ENCODE data around the gene DMRTC2. TPM values are rescaled to one million over a fixed set of nuclear protein-coding genes. Genes with fewer than 3 reads are reported as not detected.

DMRTC2 gene
- total and polyA plus RNA-seq, 2 donors (not counting 1 experiment from before 2014, with no cell fraction given) = not detected

DNA sequence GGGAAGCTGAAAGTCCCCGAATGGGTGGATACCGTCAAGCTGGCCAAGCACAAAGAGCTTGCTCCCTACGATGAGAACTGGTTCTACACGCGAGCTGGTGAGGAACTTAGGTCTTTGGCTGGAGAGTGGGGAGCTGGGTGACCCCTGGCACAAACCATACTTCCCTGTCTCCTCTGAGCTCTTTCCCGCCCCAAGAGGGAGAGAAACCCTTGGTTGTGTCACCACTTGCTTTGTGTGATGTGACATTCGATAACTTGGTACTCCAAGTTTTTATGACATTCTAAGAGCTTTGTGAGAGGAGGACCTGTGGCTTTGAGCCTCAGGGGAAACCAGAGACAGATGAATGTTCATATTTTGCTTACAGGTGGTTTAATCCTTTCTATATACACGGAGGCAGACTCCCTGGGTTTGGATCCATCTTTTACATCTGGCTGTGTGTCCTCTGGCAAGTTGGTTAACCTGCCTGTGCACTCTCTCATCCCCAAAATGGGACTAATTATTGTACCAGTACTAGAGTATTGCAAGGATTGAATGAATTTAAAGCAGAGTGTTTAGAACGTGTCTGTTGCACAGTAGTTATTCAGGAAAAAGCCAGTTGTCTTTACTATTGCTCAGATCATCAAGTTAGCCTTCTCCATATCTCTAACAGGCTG is 16.4 kb downstream of the DMRTC2 start:
- H3K9me3 Mint-ChIP-seq (ENCODE audit: insufficient read depth) = no peaks in the 10 kb centered on the region
- Histone ChIP-seq H3K4me1 (ENCODE audit: control insufficient read depth in 2 of 2, insufficient read depth in 2 of 2, low read length in 2 of 2) (peaks cover 42 to 57% of the 10 kb centered on the region in 2 donors), H3K9ac (ENCODE audit: low read length) (peak overlapping the region; percentile 93), H2AFZ (ENCODE audit: insufficient read depth, low read depth, low read length, poor library complexity, severe bottlenecking) (peak overlapping the region; percentile 81), H4K20me1 (ENCODE audit: control insufficient read depth, insufficient read depth, low read length, poor library complexity, severe bottlenecking) (peaks cover 56% of the 10 kb centered on the region), H3K4me3 (ENCODE audit: control extremely low read depth in 1 of 5, extremely low read depth in 1 of 5, insufficient read depth in 1 of 5, low read depth in 2 of 5, low read length in 4 of 5) (peak overlapping the region; percentile 34 to 96 (median 75)), H3K79me2 (ENCODE audit: control insufficient read depth, insufficient read depth, low read length) (peaks cover 60% of the 10 kb centered on the region), H3K9me3 (ENCODE audit: control extremely low read depth in 1 of 3, control insufficient read depth in 2 of 3, insufficient read depth in 1 of 3, low read length in 2 of 3) (no peaks in the 10 kb centered on the region), H3K27ac (ENCODE audit: low read length in 2 of 2) (peak overlapping the region; percentile 58 to 94), H3K36me3 (replicated peaks in 1 of 2; ENCODE audit: control extremely low read depth in 1 of 2, control insufficient read depth in 1 of 2, extremely low read depth in 1 of 2, insufficient read depth in 2 of 2, low read length in 1 of 2) (peaks cover 2 to 52% of the 10 kb centered on the region in 2 experiments), H3K4me2 (replicated peaks; ENCODE audit: low read depth, low read length, poor library complexity, severe bottlenecking) (peak overlapping the region; percentile 94), H3K27me3 (replicated peaks in 1 of 4; ENCODE audit: control extremely low read depth in 1 of 4, control insufficient read depth in 3 of 4, insufficient read depth in 4 of 4, low read length in 3 of 4) (no peaks in the 10 kb centered on the region)
- POLR2A ChIA-PET = interaction anchor here (1.2 to 2.8 kb wide), 5 partner anchors 10 to 97 kb away, joined by 6 to 57 read pairs (median 13); partner anchors contain the start of genes ARHGEF1, CD79A and RABAC1
- H3K27ac Mint-ChIP-seq = peak overlapping the region; percentile 91
- no peak for ATAC-seq (ENCODE audit: low read depth)
- WGBS (ENCODE audit: insufficient coverage) = 57% methylated on average over 3 of the region's 9 CpGs
- peaks cover 52% of the 10 kb centered on the region for H3K4me1 Mint-ChIP-seq
- H3K4me3 Mint-ChIP-seq = peak overlapping the region; percentile 92
- CTCF ChIA-PET = interaction anchor here (0.6 to 5.9 kb wide), 11 partner anchors 13 to 330 kb away, joined by 3 to 83 read pairs (median 12); partner anchors contain the start of genes ARHGEF1, CD79A and RABAC1
- TF ChIP-seq EZH2 (IDR thresholded peaks at IDR 0.05; ENCODE audit: borderline replicate concordance, insufficient read depth, low read depth, low read length, poor library complexity, severe bottlenecking) = no peak
- TF ChIP-seq, protein P1, sequence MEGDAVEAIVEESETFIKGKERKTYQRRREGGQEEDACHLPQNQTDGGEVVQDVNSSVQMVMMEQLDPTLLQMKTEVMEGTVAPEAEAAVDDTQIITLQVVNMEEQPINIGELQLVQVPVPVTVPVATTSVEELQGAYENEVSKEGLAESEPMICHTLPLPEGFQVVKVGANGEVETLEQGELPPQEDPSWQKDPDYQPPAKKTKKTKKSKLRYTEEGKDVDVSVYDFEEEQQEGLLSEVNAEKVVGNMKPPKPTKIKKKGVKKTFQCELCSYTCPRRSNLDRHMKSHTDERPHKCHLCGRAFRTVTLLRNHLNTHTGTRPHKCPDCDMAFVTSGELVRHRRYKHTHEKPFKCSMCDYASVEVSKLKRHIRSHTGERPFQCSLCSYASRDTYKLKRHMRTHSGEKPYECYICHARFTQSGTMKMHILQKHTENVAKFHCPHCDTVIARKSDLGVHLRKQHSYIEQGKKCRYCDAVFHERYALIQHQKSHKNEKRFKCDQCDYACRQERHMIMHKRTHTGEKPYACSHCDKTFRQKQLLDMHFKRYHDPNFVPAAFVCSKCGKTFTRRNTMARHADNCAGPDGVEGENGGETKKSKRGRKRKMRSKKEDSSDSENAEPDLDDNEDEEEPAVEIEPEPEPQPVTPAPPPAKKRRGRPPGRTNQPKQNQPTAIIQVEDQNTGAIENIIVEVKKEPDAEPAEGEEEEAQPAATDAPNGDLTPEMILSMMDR (IDR thresholded peaks at IDR 0.05) = no peak
- no peak for DNase-seq
- no peaks in the 10 kb centered on the region for H3K27me3 Mint-ChIP-seq
- intact Hi-C loops (cut with micrococcal nuclease) = no loop called here

DNA sequence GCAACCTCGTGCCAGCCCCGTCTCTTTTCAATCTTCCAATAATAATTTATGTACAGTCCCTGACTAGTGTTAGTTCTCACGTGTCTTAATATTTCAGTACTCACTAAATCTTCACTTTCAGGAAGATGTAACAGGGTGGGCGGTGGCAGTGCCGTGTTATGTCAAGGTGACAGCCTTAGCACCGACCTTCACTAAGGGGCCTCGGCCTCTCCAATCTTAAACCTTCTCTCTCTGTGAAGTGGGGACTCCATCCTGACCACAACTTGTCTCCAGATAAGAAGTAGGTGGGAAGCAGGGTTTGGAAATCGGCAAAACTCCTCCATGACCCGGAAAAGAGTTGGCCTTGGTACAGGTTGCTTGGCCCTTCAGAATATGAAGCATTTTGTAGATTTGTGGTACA is 17.0 kb downstream of the DMRTC2 start:
- ChIA-PET CTCF (interaction anchor here (0.8 to 17.0 kb wide), 7 partner anchors 12 to 97 kb away, joined by 3 to 331 read pairs (median 35); partner anchors contain the start of genes CD79A and RABAC1), POLR2A (interaction anchor here (1.4 to 2.8 kb wide), 3 partner anchors 15 to 83 kb away, joined by 3 to 57 read pairs (median 44); partner anchors contain the start of genes ARHGEF1 and CD79A)
- Histone ChIP-seq H3K27ac (ENCODE audit: low read length in 2 of 2) (peak overlapping the region in 1 of 2 donors; percentile 94), H3K9ac (ENCODE audit: low read length) (no peak overlapping the region), H3K79me2 (ENCODE audit: control insufficient read depth, insufficient read depth, low read length) (peaks cover 66% of the 10 kb centered on the region), H2AFZ (ENCODE audit: insufficient read depth, low read depth, low read length, poor library complexity, severe bottlenecking) (no peak overlapping the region), H4K20me1 (ENCODE audit: control insufficient read depth, insufficient read depth, low read length, poor library complexity, severe bottlenecking) (peaks cover 62% of the 10 kb centered on the region), H3K27me3 (replicated peaks in 1 of 4; ENCODE audit: control extremely low read depth in 1 of 4, control insufficient read depth in 3 of 4, insufficient read depth in 4 of 4, low read length in 3 of 4) (no peaks in the 10 kb centered on the region), H3K4me1 (ENCODE audit: control insufficient read depth in 2 of 2, insufficient read depth in 2 of 2, low read length in 2 of 2) (peaks cover 42 to 60% of the 10 kb centered on the region in 2 donors), H3K4me2 (replicated peaks; ENCODE audit: low read depth, low read length, poor library complexity, severe bottlenecking) (peak overlapping the region; percentile 94), H3K9me3 (ENCODE audit: control extremely low read depth in 1 of 3, control insufficient read depth in 2 of 3, insufficient read depth in 1 of 3, low read length in 2 of 3) (no peaks in the 10 kb centered on the region), H3K4me3 (ENCODE audit: control extremely low read depth in 1 of 5, extremely low read depth in 1 of 5, insufficient read depth in 1 of 5, low read depth in 2 of 5, low read length in 4 of 5) (no peak overlapping the region), H3K36me3 (replicated peaks in 1 of 2; ENCODE audit: control extremely low read depth in 1 of 2, control insufficient read depth in 1 of 2, extremely low read depth in 1 of 2, insufficient read depth in 2 of 2, low read length in 1 of 2) (peaks cover 2 to 54% of the 10 kb centered on the region in 2 experiments)
- H3K9me3 Mint-ChIP-seq (ENCODE audit: insufficient read depth) = no peaks in the 10 kb centered on the region
- peaks cover 55% of the 10 kb centered on the region for H3K4me1 Mint-ChIP-seq
- DNase-seq (no peak), ATAC-seq (ENCODE audit: low read depth) (no peak)
- WGBS (ENCODE audit: insufficient coverage) = 78% methylated on average over 4 of the region's 9 CpGs
- peak overlapping the region; percentile 92 for H3K4me3 Mint-ChIP-seq
- peak overlapping the region; percentile 67 for H3K27ac Mint-ChIP-seq
- TF ChIP-seq EZH2 (IDR thresholded peaks at IDR 0.05; ENCODE audit: borderline replicate concordance, insufficient read depth, low read depth, low read length, poor library complexity, severe bottlenecking) = no peak
- TF ChIP-seq, protein P1 (IDR thresholded peaks at IDR 0.05) = no peak
- intact Hi-C loops (cut with micrococcal nuclease) = no loop called here
- H3K27me3 Mint-ChIP-seq = no peaks in the 10 kb centered on the region
